A549 (cell line): ENCODE data around the gene GFER.

ENCODE experiments used
- BHLHE40 ChIP-seq: IDR thresholded peaks from 2 replicates; pipeline ENCODE4 v1.6.1; 2012; ENCODE audit warnings: low read depth, low read length, inconsistent platforms
- CEBPB ChIP-seq, 2 experiments: fragments of >200 bp in 1 of 2; sonication (Bioruptor Twin) in 1 of 2; formaldehyde crosslinking in 1 of 2; IDR thresholded peaks; 2 replicates each; pipeline ENCODE4 v1.6.1; 2012 to 2016
- CHD4 ChIP-seq: fragments of 200-600 bp; sonication (generic); IDR thresholded peaks from 2 replicates; pipeline ENCODE4 v1.6.1; 2016; ENCODE audit warnings: antibody characterized with exemption, mild to moderate bottlenecking, borderline replicate concordance
- CTCF ChIP-seq: fragments of >200 bp; sonication (Bioruptor Twin); formaldehyde crosslinking; IDR thresholded peaks from 3 replicates; pipeline ENCODE4 v1.5.1; 2016
- EP300 ChIP-seq, 2 experiments: fragments of >200 bp; sonication (Bioruptor Twin); formaldehyde crosslinking; IDR thresholded peaks; 2 replicates in 1 of 2; 3 replicates in 1 of 2; pipeline ENCODE4 v1.6.1; 2016 to 2017
- FOSL2 ChIP-seq, 2 experiments: fragments of 450-650 bp in 1 of 2; fragments of >200 bp in 1 of 2; sonication (Bioruptor Twin) in 1 of 2; formaldehyde crosslinking; IDR thresholded peaks; 2 replicates each; pipeline versions ENCODE4 v1.5.0 to v1.6.1; 2016 to 2020; ENCODE audit warnings: mild to moderate bottlenecking in 1 of 2, moderate library complexity in 1 of 2
- HOXB5 ChIP-seq: fragments of 250-450 bp; sonication (Bioruptor Pico); IDR thresholded peaks from 2 replicates; pipeline ENCODE4 v1.5.0; 2020; ENCODE audit warnings: mild to moderate bottlenecking, moderate library complexity
- JUN ChIP-seq, 2 experiments: fragments of >200 bp; sonication (Bioruptor Twin); formaldehyde crosslinking; IDR thresholded peaks; 2 replicates in 1 of 2; 3 replicates in 1 of 2; pipeline ENCODE4 v1.6.1; 2016 to 2017
- KDM1A ChIP-seq: fragments of 200-600 bp; sonication (generic); IDR thresholded peaks from 2 replicates; pipeline ENCODE4 v1.6.1; 2016; ENCODE audit warnings: low read depth, mild to moderate bottlenecking
- MYC ChIP-seq: IDR thresholded peaks from 2 replicates; pipeline ENCODE4 v1.6.1; 2012; ENCODE audit warnings: mild to moderate bottlenecking, inconsistent platforms, low read length, improper control_type of control experiment, borderline replicate concordance
- NR3C1 ChIP-seq: fragments of >200 bp; sonication (Bioruptor Twin); formaldehyde crosslinking; IDR thresholded peaks from 3 replicates; pipeline ENCODE4 v1.6.1; 2017
- POLR2A ChIP-seq: IDR thresholded peaks from 2 replicates; pipeline ENCODE4 v1.6.1; 2012; ENCODE audit warnings: mild to moderate bottlenecking, low read length
- RAD21 ChIP-seq, 2 experiments: fragments of >200 bp in 1 of 2; sonication (Bioruptor Twin) in 1 of 2; formaldehyde crosslinking in 1 of 2; IDR thresholded peaks in 1 of 2; conservative IDR thresholded peaks in 1 of 2; 2 replicates in 1 of 2; 3 replicates in 1 of 2; pipeline ENCODE4 v1.6.1; 2012 to 2018; ENCODE audit warnings: inconsistent platforms in 1 of 2
- RFX5 ChIP-seq: fragments of 450-650 bp; IDR thresholded peaks from 2 replicates; pipeline ENCODE4 v1.7.1; 2014; ENCODE audit warnings: antibody characterized with exemption, mild to moderate bottlenecking, moderate library complexity

GRCh38 chr16:2035431-2036199, 51.6 kb downstream of the GFER start:
- TF ChIP-seq CTCF, result no peak
- no peak for TF ChIP-seq CEBPB (IDR thresholded peaks at IDR 0.05)
- TF ChIP-seq HOXB5 (CRISPR knock-in tag), result 0 out of 2 replicates have a peak, but pooled peaks have one; percentile 67
- no peak for TF ChIP-seq KDM1A
- peak; percentile 28 to 63; a peak in 3 of 5 replicates for TF ChIP-seq JUN (IDR thresholded peaks at IDR 0.05)
- no peak for TF ChIP-seq FOSL2 (IDR thresholded peaks at IDR 0.05)
- no peak for TF ChIP-seq FOSL2 (CRISPR knock-in tag; IDR thresholded peaks at IDR 0.05)
- peak; percentile 23; the same call in 1 of the 2 replicates for TF ChIP-seq POLR2A
- no peak for TF ChIP-seq CHD4
- TF ChIP-seq MYC, result no peak
- no peak for TF ChIP-seq RFX5
- no peak for TF ChIP-seq BHLHE40
- TF ChIP-seq RAD21 (conservative IDR thresholded peaks at IDR 0.05 in 1 of 2, IDR thresholded peaks at IDR 0.05 in 1 of 2), result no peak; a peak in 1 of 5 replicates
- TF ChIP-seq NR3C1, result no peak
- TF ChIP-seq EP300 (IDR thresholded peaks at IDR 0.05), result peak in 1 of 2 experiments; percentile 44; a peak in 1 of 5 replicates
